K562 (cell line): ENCODE data around the gene CNFN.

Experiments
- ATF7 ChIP-seq: fragments of 450-650 bp; IDR thresholded peaks from 2 replicates; pipeline ENCODE4 v1.7.1; 2014; ENCODE audit warnings: mild to moderate bottlenecking, moderate library complexity
- CEBPB ChIP-seq: fragments of 450-650 bp; IDR thresholded peaks from 2 replicates; pipeline ENCODE4 v1.6.1; 2016; ENCODE audit warnings: missing genetic modification characterization, missing compliant biosample characterization
- FOXM1 ChIP-seq, 2 experiments: fragments of 450-650 bp in 1 of 2; sonication (generic) in 1 of 2; formaldehyde crosslinking in 1 of 2; IDR thresholded peaks; 2 replicates each; pipeline versions ENCODE4 v1.6.1 to v1.9.0; 2017 to 2022; ENCODE audit warnings: low read depth in 2 of 2, mild to moderate bottlenecking in 2 of 2, missing genetic modification reagents in 1 of 2, moderate library complexity in 1 of 2
- RBM39 ChIP-seq: fragments of 200-400 bp; formaldehyde crosslinking; optimal IDR thresholded peaks from 2 replicates; pipeline ENCODE3; 2018; ENCODE audit warnings: low read depth, low read length
- SRF ChIP-seq, 2 experiments: fragments of 250-450, 450-650 bp in 1 of 2; sonication (Bioruptor Pico) in 1 of 2; sonication (generic) in 1 of 2; formaldehyde crosslinking; IDR thresholded peaks; 2 replicates each; pipeline versions ENCODE4 v1.5.0 to v1.5.1; 2020 to 2022; ENCODE audit warnings: mild to moderate bottlenecking in 1 of 2, missing genetic modification reagents in 1 of 2
- TAF1 ChIP-seq: IDR thresholded peaks from 2 replicates; pipeline ENCODE4 v1.6.1; 2011; ENCODE audit warnings: mild to moderate bottlenecking, low read length, moderate library complexity; ENCODE audit not compliant: insufficient read depth, control insufficient read depth, severe bottlenecking; ENCODE audit errors: extremely low read depth
- ZFP36 ChIP-seq: fragments of 150-350 bp; IDR thresholded peaks from 2 replicates; pipeline ENCODE4 v1.6.1; 2018; ENCODE audit warnings: low read length, low read depth; ENCODE audit not compliant: partially characterized antibody
- TF ChIP-seq, protein P1 (sequence below), 3 experiments: IDR thresholded peaks in 2 of 3; conservative IDR thresholded peaks in 1 of 3; 2 replicates each; pipeline ENCODE4 v1.5.1; 2011 to 2012; ENCODE audit warnings: low read length in 3 of 3, mild to moderate bottlenecking in 3 of 3, control low read depth in 2 of 3, improper control_type of control experiment in 1 of 3, inconsistent platforms in 1 of 3, low read depth in 1 of 3, mixed read lengths in 1 of 3, moderate library complexity in 1 of 3; ENCODE audit not compliant: insufficient read depth in 2 of 3
- TF ChIP-seq, protein P2 (sequence below), 2 experiments: fragments of 450-650 bp; formaldehyde crosslinking in 1 of 2; IDR thresholded peaks; 2 replicates each; pipeline versions ENCODE4 v1.4.0 to v1.6.1; 2014 to 2020; ENCODE audit warnings: mild to moderate bottlenecking in 2 of 2, borderline replicate concordance in 1 of 2, low read depth in 1 of 2
- TF ChIP-seq, protein P3 (sequence below): sonication (generic); formaldehyde crosslinking; IDR thresholded peaks from 2 replicates; pipeline ENCODE4 v1.8.1; 2023; ENCODE audit warnings: mild to moderate bottlenecking, missing genetic modification reagents

DNA sequence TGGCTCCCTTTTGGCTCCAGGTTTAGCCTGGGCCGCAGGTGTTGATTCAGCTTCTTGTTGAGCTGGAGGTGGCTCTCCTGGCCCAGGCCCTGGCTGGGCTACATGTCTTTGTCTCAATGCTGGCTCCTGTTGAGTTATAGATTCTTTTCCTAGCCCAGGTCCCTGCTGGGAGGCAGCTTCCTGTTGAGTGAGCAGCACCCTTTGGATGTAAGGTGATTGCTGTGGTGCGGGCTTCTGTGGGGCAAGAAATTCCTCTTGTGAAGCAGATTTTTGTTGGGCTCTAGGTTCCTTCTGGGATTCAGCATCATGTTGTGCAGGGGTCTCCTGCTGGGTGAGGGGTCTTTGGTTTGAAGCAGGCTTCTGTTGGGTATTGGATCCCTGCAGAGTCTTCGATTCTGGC, 36.5 kb upstream of the CNFN start:
- TF ChIP-seq, protein P1, sequence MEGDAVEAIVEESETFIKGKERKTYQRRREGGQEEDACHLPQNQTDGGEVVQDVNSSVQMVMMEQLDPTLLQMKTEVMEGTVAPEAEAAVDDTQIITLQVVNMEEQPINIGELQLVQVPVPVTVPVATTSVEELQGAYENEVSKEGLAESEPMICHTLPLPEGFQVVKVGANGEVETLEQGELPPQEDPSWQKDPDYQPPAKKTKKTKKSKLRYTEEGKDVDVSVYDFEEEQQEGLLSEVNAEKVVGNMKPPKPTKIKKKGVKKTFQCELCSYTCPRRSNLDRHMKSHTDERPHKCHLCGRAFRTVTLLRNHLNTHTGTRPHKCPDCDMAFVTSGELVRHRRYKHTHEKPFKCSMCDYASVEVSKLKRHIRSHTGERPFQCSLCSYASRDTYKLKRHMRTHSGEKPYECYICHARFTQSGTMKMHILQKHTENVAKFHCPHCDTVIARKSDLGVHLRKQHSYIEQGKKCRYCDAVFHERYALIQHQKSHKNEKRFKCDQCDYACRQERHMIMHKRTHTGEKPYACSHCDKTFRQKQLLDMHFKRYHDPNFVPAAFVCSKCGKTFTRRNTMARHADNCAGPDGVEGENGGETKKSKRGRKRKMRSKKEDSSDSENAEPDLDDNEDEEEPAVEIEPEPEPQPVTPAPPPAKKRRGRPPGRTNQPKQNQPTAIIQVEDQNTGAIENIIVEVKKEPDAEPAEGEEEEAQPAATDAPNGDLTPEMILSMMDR (IDR thresholded peaks at IDR 0.05 in 2 of 3, conservative IDR thresholded peaks at IDR 0.05 in 1 of 3; ENCODE audit: insufficient read depth in 2 of 3, low read depth in 1 of 3, low read length in 3 of 3): no peak
- TF ChIP-seq, protein P2, sequence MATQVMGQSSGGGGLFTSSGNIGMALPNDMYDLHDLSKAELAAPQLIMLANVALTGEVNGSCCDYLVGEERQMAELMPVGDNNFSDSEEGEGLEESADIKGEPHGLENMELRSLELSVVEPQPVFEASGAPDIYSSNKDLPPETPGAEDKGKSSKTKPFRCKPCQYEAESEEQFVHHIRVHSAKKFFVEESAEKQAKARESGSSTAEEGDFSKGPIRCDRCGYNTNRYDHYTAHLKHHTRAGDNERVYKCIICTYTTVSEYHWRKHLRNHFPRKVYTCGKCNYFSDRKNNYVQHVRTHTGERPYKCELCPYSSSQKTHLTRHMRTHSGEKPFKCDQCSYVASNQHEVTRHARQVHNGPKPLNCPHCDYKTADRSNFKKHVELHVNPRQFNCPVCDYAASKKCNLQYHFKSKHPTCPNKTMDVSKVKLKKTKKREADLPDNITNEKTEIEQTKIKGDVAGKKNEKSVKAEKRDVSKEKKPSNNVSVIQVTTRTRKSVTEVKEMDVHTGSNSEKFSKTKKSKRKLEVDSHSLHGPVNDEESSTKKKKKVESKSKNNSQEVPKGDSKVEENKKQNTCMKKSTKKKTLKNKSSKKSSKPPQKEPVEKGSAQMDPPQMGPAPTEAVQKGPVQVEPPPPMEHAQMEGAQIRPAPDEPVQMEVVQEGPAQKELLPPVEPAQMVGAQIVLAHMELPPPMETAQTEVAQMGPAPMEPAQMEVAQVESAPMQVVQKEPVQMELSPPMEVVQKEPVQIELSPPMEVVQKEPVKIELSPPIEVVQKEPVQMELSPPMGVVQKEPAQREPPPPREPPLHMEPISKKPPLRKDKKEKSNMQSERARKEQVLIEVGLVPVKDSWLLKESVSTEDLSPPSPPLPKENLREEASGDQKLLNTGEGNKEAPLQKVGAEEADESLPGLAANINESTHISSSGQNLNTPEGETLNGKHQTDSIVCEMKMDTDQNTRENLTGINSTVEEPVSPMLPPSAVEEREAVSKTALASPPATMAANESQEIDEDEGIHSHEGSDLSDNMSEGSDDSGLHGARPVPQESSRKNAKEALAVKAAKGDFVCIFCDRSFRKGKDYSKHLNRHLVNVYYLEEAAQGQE (IDR thresholded peaks at IDR 0.05; ENCODE audit: borderline replicate concordance): no peak
- TF ChIP-seq, protein P2 (CRISPR knock-in tag; IDR thresholded peaks at IDR 0.05; ENCODE audit: low read depth): no peak
- TF ChIP-seq CEBPB (tag): no peak
- TF ChIP-seq FOXM1 (IDR thresholded peaks at IDR 0.05; ENCODE audit: low read depth): no peak
- no peak for TF ChIP-seq FOXM1 (CRISPR knock-in tag; IDR thresholded peaks at IDR 0.05; ENCODE audit: low read depth)
- TF ChIP-seq SRF (CRISPR knock-in tag; IDR thresholded peaks at IDR 0.05): no peak
- TF ChIP-seq RBM39: no peak
- TF ChIP-seq ZFP36: no peak
- TF ChIP-seq, protein P3, sequence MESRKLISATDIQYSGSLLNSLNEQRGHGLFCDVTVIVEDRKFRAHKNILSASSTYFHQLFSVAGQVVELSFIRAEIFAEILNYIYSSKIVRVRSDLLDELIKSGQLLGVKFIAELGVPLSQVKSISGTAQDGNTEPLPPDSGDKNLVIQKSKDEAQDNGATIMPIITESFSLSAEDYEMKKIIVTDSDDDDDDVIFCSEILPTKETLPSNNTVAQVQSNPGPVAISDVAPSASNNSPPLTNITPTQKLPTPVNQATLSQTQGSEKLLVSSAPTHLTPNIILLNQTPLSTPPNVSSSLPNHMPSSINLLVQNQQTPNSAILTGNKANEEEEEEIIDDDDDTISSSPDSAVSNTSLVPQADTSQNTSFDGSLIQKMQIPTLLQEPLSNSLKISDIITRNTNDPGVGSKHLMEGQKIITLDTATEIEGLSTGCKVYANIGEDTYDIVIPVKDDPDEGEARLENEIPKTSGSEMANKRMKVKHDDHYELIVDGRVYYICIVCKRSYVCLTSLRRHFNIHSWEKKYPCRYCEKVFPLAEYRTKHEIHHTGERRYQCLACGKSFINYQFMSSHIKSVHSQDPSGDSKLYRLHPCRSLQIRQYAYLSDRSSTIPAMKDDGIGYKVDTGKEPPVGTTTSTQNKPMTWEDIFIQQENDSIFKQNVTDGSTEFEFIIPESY (CRISPR knock-in tag): no peak
- no peak for TF ChIP-seq TAF1
- TF ChIP-seq ATF7: no peak
